ENCODE data around the gene ZBTB44.
"Not testable (repeated sequence)": the region's sequence is repeated elsewhere in the genome, so short reads cannot be mapped to it uniquely, and the experiment has no call there.

Gene ZBTB44

DNA sequence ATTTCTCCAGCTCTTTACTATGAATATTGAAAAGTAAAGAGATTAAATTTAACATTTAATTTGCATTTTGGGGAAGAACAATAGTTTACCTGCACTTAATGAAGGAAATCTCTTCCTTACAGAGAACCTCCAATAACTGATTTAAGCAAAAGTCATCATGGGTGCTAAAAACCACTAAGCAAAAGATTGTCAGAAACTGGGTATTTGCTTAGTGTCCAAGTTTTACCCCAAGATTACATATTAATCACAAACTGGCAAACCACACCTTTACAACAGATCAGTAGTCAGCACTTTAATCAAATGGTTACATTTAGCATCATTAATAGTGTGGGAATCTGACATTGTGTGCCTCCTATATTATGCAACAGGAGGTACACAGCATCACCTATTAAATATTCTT, 2.7 kb downstream of the ZBTB44 start:
- no peak for DNase-seq

DNA sequence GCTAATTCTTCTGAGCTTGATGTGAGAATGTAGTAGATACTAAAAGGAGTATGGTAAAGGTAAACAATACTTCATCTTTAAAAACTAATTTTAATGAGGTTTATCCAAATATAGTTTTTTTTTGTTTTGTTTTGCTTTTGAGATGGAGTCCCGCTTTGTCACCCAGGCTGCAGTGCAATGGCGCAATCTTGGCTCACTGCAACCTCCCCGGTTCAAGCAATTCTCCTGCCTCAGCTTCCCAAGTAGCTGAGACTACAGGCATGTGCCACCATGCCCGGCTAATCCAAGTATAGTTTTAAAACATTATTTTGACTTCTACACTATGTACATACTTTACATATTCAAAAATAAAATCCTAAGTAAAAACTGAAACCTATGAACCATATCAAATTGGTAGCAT, 4.1 kb downstream of the ZBTB44 start:
- DNase-seq, result no peak

DNA sequence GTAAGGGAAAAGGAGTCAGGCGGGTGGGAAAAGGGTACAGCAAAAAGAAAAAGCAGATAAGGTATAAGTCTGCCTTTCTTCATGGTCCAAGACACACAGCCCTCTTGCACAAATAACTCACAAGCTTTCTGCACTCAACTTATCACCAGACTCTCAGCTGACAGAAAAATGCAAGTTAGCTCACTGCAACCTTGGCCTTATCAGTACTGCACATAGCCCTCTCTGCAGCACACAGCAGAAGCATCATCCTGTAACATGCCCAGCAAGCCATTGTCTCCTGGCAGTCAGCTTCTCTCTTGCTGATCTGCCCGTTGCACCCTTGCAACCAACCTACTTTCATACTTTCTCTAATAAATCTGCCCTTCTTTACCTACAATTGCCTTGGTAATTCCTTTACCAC, 5.8 kb downstream of the ZBTB44 start:
- DNase-seq, result no peak

DNA sequence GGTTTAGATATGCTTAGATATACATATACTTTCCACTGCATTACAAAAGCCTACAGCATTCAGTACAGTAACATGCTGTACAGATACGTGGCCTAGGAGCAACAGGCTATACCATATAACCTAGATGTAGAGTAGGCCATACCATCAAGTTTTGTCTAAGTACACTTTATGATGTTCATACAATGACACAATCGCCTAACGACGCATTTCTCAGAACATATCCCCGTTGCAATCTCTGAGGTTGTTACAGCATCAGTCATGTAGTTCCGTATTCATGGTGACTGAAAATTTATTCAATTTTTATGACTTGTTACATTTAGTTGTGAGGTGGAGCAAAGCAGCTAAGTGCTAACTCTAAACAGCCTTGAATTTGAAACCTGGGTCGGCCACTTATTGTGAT, 6.7 kb downstream of the ZBTB44 start:
- DNase-seq, result no peak

DNA sequence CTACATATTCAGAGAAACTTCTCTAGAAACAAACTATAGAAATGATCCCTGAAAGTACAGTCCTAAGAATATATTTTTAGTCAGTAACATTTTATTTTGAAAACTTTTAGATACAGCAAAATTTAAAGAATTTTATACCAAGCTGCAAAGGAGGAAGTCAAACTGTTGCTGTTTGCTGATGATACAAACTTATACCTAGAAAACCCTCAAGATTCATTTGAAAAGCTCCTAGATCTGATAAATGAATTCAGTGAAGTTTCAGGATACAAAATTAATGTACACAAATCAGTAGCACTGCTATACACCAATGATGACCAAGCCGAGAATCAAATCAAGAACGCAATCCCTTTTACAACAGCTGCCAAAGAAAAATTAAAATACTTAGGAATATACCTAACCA, 10.1 kb downstream of the ZBTB44 start:
- no peak for DNase-seq

DNA sequence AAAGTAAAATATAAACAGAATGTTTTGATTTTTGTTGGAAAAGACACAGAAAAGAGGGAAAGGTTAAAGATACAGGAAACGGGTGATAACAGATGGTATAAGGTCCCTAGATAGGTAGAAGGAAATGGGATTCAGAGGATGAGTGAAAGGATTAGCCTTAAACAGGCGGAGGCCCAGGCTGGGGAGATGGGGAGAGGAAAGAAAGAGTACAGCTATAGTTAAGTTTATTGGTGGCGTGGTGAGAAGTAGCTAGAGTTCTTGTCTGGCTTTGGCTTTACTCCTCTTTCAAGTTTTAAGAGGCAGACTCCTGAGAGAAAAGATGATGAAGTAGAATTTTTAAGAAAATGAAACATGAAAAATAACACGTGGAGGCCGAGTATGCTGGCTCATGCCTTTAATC, 13.7 kb downstream of the ZBTB44 start:
- no peak for DNase-seq

DNA sequence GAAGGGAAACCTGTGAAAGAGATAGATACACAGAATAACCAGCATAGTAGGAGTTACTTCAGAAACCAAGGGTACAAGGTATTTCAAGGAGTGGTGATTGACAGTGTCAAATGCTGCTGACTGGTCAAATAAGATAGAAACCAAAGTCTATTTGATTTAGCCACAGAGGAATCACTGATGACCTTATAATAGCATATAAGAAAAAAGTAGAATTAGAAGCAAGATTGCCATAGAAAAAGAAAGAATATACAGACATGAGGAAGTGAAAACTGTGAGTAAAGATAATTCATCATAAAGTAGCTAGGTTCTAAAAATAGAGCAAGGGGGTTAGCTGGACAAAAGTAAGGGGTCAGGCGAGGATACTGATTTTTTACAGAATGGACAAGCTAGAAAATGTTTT, 14.2 kb downstream of the ZBTB44 start:
- no peak for DNase-seq

DNA sequence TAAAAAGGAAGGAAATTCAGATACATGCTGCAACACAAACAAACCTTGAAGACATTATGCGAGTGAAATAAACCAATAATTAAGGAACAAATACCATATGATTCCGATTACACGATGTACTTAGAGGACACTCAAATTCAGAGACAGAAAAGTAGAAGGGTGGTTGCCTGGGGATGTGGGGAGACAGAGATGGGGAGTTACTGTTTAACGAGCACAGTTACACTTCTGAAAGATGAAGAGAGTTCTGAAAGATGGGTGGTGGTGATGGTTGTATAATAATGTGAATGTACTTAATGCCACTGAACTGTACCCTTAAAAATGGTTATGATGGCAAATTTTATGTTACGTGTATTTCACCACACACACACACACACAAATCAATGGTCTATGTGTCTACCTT, 14.7 kb downstream of the ZBTB44 start:
- no peak for DNase-seq

DNA sequence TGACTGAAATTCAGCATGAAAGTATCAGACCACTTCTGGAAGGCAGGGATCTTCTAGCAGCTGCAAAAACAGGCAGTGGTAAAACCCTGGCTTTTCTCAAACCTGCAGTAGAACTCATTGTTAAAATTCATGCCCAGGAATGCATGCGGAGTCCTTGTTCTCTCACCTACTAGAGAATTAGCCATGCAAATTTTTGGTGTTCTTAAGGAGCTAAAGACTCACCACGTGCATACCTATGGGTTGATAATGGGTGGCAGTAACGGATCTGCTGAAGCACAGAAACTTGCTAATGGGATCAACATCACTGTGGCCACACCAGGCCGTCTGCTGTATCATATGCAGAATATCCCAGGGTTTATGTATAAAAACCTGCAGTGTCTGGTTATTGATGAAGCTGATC, 19.1 kb downstream of the ZBTB44 start:
- no peak for DNase-seq

DNA sequence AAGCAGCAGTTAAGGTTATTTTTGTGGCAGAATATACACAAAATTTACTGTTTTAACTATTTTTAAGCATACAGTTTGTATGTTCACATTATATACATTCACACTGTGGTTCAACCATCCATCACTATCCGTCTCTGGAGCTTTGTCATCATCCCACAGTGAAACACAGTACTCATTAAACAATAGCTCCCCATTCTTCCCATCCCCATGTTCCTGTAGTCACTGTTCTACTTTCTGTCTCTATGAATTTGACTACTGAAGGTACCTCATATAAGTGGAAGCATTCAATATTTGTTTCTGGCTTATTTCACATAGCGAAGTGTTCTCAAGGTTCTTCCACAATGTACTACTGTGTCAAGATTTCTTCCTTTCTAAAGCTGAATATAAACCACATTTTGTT, 32.6 kb downstream of the ZBTB44 start:
- DNase-seq, result no peak

DNA sequence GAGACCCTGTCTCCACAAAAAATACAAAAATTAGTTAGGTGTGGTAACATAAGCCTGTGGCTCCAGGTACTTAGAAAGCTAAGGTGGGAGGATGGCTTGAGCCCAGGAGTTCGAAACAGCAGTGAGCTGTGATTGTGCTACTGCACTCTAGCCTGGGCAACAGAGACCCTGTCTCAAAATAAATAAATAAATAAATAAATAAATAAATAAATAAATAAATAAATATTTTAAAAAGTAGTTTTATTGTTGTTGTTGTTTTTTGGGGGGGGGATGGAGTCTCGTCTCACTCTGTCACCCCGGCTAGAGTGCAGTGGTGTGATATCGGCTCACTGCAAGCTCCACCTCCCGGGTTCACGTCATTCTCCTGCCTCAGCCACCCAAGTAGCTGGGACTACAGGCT, 33.4 kb downstream of the ZBTB44 start:
- DNase-seq, result not testable (repeated sequence)

DNA sequence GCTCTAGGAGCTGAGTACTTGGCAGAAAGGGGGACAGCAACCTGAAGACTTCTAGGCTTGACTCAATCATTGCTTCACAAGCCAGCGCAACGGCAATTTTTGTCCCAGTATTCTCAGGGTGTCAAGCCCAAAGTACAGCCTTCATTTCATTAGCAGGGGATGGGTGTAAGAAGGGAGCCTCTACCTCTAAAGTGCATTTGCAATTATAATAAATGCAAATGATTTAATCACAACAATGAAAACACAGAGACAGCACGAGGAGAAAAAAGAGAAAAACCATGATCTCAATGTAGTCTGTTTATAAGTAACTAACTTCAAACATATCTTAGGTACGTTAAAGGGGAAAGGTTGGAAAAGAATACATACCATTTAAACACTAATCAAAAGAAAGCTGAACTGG, 34.7 kb downstream of the ZBTB44 start:
- DNase-seq, result no peak

DNA sequence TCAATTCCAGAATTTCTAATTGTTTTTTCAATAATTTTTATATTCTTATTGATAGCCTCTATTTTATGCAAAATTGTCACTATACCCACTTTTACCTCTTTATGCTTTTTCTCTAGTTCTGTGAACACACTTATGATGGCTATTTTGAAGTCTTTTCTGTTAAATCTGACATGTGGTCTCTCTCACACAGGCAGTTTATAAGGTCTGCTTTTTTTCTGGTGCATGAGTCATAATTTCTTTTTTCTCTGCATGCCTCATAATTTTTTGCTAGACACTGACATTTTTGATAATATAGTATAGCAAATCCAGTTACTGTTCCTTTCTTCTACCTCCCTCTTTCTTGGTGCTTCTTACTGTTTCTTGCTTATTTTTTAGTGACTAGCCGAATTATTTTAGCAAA, 36.0 kb downstream of the ZBTB44 start:
- DNase-seq, result no peak

DNA sequence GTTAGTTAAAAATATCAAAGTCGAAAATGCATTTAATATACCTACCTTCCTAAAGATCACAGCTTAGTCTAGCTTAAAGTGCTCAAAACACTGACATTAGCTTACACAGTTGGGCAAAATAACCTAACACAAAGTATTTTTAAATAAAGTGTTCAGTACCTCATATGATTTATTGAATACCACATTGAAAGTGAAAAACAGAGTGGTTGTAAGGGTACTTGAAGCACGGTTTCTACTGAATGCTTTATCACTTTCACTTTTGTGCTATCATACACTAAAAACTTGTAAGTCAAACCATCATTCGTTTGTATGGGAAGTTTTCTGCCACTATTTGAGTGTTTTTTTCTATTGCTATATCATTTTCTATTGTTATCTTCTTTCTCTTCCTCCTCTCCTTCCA, 36.6 kb downstream of the ZBTB44 start:
- DNase-seq, result no peak

DNA sequence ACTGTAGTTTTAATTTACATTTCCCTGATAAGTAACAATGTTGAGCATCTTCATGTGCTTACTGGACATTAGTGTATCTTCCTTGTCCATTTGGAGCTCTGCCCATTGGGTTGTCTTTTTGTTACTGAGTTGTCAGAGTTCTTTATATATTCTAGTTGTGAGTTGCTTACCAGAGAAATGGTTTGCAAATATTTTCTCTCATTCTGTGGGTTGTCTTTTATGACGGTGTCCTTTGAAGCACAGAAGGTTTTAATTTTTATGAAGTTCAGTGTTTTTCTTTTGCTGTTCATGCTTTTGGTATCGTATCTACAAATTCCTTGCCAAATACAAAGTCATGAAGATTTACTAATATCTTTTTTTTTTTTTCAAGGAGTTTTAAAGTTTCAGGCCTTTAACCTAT, 42.4 kb downstream of the ZBTB44 start:
- no peak for DNase-seq

DNA sequence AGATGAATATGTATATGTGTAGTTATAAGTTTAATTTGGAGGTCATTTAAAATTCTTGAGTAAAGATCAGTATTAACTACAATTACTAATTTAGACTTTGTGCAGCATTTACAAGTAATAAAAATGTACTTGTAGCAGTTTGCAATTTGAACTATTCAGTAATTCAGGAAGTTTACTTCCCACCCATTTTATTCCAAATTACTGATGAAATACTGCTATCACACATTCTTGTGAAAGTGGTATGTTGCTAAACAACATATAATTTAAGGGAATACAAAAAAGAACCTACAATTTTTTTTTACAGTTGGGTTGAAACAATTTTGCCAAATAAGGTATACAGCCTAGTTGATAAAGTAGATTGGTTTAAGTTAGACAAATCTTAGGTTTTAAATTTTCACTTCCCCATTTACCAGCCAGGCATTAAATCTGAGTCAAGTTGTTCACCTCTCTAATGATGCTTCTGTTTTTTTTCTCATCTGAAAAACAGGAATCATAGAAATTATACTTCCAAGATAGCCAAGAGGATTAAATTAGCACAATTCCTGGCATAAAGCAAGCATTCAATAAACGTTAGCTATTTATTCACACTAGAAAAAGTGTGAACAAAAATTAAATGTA, 45.3 kb downstream of the ZBTB44 start:
- DNase-seq, result no peak

DNA sequence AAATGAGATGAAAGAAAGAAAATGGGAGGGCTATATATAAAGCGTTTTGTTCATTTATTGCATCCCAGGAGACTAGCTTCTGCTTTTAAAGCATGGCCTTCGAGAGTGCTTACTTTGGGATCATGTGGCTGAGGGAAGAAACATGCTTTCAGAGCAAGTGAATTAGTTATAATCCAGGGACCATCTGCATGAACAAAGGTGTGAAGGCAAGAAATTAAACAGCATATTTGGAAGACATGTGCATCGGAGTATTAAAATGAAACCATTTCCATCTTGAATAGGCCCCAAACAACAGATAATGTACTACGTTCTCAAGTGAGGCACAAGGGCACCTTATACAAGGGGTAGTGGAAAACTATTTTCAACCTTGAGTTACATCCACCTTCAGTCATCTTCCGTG, 51.4 kb downstream of the ZBTB44 start:
- no peak for DNase-seq

DNA sequence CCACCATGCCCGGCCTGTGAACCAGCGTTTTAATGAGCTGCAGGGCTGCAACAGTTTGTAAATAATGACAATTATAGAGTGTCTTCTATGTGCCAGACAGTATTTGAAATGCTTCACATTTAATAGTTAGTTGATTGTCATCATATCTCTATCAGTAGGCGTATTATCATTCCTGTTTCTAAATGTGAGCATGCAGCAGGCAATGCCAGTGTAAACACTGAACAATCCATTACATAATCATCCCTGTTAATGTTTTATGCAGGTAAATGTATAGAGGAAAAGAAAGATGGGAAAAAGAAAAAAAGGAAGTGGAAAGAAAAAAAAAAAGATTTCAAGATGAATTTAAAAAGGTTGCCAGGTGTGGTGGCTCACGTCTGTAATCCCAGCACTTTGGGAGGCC, 52.3 kb downstream of the ZBTB44 start:
- no peak for DNase-seq

DNA sequence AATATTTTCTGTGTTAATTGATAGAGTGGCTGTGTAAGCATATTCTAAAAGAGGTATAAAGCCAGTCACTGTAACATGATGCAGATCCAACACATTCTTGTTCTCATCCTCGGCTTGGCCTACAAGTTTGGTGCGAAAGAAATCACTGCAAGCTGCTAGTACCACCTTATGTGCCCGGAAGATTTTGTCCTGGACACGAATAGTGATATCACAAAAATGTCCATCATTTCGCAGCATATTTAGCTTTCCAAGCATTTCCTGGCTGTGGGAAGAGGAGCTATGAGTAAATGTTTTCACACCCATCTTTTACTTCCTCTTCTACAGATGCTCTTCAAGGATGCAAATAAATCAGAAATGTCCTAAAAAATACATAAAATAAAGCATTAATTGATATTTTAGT, 53.1 kb downstream of the ZBTB44 start:
- DNase-seq, result no peak

DNA sequence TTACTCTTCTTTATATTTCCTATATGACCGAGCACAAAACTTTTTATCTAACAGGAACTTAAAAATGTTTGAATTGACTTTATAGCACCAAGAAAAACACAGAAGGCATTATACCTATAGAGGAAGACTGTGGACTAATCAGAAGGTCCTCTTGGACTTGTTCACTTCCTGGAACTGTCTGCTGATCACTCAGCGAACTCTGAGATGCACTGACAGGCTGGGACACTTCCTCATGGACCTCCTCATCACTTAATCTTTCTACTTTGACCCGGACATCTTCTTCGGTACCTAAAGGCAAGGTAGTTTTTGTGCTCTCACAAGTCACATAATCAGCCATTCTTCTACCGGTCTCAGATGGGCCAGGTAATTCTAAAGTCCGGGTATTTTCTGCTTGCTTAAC, 54.0 kb downstream of the ZBTB44 start:
- no peak for DNase-seq

DNA sequence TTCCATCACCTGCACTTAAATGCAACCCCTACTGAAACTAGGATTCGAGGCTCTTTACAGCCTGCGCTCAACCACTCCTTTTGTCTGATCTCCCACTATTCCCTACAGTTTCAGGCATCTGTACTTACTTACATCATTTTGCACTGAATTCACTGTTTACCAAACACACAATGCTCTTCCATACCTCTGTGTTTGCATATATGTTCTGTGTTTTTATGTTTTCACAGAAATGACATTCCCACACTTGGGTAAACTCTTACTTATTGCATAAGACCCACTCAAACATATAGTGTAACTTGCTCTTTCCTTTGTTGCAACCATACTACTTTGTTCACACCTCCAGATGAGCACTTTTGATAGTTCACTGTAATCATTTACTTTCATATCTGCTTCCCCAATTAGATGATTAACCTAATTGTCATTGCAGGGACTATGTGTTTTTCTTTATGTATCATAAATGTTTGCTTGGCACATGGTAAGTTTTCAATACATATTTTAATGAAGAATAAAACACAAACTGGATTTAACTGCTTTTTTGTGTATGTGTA, 54.6 kb downstream of the ZBTB44 start:
- DNase-seq, result no peak

DNA sequence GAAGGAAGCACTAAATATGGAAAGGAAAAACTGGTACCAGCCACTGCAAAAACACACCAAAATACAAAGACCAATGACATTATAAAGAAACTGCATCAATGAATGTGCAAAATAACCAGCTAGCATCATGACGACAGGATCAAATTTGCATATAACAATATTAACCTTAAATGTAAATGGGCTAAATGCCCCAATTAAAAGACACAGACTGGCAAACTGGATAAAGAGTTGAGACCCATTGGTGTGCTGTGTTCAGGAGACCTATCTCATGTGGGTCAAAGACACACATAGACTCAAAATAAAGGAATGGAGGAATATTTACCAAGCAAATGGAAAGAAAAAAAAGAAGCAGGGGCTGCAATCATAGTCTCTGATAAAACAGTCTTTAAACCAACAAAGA, 63.0 kb downstream of the ZBTB44 start:
- not testable (repeated sequence) for DNase-seq

DNA sequence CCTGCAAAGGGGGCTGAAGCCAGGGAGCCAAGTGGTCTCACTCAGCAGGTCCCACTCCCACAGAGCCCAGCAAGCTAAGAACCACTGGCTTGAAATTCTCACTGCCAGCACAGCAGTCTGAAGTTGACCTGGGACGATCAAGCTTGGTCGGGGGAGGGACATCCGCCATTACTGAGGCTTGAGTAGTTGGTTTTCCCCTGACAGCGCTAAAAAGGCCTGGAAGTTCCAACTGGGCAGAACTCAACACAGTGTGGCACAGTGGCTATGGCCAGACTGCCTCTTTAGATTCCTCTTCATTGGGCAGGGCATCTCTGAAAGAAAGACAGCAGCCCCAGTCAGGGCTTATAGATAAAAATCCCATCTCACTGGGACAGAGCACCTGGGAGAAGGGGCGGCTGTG, 64.8 kb downstream of the ZBTB44 start:
- DNase-seq, result not testable (repeated sequence)

DNA sequence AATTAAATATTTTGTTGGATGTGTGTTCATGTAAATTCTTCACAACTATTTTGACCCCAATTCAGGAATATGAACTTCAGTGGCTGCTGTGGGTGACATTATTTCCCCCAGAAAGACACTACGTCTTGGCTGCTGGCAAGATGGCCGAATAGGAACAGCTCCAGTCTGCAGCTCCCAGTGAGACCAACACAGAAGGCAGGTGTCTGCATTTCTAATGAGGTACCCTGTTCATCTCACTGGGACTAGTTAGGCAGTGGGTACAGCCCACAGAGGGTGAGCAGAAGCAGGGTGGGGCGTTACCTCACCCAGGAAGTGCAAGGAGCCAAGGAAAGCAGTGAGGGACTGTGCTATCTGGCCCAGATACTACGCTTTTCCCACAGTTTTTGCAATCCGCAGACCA, 65.3 kb downstream of the ZBTB44 start:
- no peak for DNase-seq

DNA sequence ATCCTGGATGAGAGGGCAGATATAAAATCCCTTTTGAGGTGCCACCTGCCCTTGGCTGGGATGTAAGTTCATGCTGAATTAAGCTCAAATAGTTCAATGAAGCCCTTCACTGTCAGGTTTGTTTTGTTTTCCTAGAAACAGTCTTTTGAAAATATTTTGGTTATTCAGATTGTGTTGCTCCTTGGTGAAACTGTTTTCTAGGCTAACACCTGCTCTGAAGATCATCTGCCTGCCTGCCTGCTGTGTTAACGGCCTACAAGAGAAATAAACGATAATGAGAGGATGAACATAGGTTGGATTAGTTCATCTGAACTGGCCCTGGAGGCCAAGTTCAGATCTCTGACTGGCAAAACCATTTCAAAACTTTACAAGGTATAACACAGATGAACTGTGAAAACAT, 67.4 kb downstream of the ZBTB44 start:
- no peak for DNase-seq

DNA sequence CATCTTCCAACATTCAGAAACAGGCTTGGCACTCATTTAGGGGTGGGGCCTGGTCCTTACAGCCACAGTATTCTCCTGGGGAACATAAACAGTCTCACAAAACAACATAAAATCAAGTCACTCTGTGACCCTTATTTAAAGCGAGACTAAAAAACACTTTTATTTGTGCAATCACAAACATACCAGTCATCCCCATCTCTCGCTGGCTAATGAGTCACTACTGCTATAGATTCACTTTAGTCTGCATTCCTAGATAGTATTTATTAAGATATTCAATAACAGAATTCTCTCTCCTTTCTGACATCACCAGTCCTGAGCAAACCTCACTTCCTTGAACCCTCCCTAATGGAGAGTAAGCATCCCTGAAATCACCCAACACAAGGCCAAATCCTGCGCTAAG, 68.0 kb downstream of the ZBTB44 start:
- no peak for DNase-seq
